ENCODE measurements around the gene MCIDAS. TPM values are rescaled to one million over a fixed set of nuclear protein-coding genes. Genes with fewer than 3 reads are reported as not detected.
A peak's percentile ranks its signal among the peaks of the same experiment; 100 is the strongest.

MCIDAS gene
- total RNA-seq, 4 donors from 2014 or later, result not detected

DNA sequence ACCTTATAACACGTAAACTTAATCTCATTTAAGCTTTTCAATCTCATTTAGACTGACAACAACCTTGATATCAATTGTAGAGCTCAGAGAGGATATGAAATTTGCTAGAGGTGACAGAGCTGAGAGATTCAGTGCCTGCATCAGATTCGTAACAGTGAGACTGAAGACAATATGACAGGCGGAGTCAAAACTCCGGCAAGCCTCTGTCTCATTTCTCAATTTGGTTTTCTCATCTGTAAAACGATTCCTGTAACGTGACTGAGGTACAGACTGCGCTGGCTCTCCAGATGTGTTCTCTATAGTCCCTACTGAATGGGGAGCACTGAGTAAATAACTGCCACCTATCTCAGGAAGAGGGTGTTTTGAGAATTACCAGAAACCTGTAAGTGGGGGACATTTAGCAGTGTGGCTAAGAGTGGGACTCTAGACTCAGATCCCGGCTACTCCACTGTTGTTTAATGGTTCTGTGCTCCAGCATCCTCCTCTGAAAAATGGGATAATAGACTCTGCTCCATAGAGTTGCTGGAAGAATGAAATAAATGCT is 3.0 kb upstream of the MCIDAS start:
- Histone ChIP-seq H3K9me3 (no peaks in the 10 kb centered on the region), H3K4me3 (no peak overlapping the region), H3K36me3 (no peaks in the 10 kb centered on the region), H3K4me1 (peaks cover 30 to 48% of the 10 kb centered on the region in 2 donors), H3K27ac (no peak overlapping the region), H3K27me3 (peaks cover 96 to 100% (median 100%) of the 10 kb centered on the region in 3 donors)
- DNase-seq (no peak), ATAC-seq (no peak)
- TF ChIP-seq, protein P1, sequence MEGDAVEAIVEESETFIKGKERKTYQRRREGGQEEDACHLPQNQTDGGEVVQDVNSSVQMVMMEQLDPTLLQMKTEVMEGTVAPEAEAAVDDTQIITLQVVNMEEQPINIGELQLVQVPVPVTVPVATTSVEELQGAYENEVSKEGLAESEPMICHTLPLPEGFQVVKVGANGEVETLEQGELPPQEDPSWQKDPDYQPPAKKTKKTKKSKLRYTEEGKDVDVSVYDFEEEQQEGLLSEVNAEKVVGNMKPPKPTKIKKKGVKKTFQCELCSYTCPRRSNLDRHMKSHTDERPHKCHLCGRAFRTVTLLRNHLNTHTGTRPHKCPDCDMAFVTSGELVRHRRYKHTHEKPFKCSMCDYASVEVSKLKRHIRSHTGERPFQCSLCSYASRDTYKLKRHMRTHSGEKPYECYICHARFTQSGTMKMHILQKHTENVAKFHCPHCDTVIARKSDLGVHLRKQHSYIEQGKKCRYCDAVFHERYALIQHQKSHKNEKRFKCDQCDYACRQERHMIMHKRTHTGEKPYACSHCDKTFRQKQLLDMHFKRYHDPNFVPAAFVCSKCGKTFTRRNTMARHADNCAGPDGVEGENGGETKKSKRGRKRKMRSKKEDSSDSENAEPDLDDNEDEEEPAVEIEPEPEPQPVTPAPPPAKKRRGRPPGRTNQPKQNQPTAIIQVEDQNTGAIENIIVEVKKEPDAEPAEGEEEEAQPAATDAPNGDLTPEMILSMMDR (IDR thresholded peaks at IDR 0.05 in 4 of 5, conservative IDR thresholded peaks at IDR 0.05 in 1 of 5), result no peak
- TF ChIP-seq POLR2A (IDR thresholded peaks at IDR 0.05), result no peak
- in situ Hi-C loops (cut with MboI; ENCODE audit: low sequenced_read_pairs in 4 of 4), result no loop called here
- intact Hi-C loops (cut with DNase I; ENCODE audit: low total_unique reads), result no loop called here

DNA sequence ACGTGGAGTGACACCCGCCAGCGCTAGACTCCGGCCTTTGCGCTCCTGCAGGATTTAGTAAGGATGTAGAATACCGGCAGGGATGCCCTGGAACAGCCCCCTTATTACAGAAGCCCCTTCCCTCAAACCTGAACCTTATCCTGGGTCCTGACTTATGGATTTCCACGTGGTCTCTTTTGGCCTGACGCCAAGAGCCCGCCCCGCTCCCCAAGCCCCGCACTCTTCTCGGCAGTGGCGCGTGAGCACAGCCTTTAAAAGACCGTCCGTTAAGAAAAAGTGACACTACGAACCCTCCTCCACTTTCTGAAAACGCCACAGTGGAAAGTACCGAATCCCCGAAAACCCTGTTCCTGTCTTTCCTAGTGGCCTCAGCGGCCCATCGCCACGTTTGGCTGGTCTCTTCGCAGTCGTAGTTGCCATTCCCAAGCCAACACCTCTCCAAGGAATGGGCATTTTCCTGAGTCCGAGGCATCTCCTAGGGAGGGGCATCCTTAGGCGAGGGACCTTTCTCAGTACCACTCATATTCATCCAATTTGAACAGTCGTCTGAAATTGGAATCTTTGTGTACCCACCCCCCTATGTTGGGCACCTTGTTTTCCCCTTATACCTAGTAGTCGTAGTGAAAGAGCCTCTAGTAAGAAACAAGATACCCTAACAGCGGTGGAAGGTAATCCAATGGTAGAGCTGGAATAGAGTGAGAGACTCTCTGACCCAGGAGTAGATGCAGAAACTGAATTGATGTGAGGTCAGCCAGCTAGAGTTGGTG is 732 bp upstream of the MCIDAS start:
- H3K27me3 ChIP-seq, result peaks cover 98 to 100% (median 100%) of the 10 kb centered on the region in 3 donors

DNA sequence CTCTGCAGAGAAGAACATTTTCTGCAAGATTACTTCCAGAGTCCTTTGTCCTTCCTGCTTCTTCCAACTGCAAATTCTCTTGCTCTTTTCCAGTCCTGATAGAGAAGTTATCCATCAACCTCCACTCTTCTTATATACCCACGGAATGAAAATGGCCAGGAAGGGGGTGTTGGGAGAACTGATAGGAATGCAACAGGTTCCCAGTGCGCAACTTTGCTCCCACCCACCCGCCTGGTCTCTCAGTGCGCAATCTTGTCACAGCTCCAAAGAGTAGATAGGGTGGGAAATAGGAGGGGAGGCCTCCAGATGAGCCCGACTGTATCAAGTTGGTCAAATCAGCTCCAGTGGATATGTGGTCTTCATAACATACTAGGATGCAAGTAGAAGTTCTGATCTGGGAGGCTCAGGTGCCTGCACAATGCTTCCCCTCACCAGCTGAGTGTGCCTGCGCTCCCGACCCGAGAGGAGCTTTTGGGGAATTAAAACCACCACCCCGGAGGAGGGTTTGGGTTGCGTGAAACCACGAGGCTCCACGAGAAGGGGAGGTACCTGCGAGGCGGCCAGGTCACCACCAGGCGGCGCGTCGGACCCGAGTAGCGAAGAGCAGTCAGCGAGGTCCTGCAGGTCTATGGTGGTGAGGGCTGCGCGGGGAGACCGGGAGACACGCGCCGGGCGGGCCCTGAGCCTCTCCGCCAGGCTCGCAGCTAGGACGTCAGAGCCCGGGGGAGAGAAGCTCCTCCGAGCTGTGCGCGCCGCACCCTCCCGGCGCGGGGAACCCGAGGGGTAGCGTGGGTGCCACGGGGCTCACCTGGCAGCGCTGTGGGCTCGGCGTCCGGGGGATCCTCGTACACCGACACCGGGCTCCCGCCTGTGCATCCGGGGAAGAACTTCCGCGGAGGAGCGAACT is 835 bp downstream of the MCIDAS start:
- intact Hi-C loops (cut with DNase I; ENCODE audit: low total_unique reads), result no loop called here
- in situ Hi-C loops (cut with MboI; ENCODE audit: low sequenced_read_pairs in 4 of 4), result no loop called here

More for the DNA sequence above, 732 bp upstream of the MCIDAS start:
- H3K4me3 ChIP-seq, result peak overlapping the region; percentile 44 to 52 (median 46)
- no peak overlapping the region for H3K27ac ChIP-seq
- TF ChIP-seq, protein P1 (IDR thresholded peaks at IDR 0.05 in 4 of 5, conservative IDR thresholded peaks at IDR 0.05 in 1 of 5), result no peak
- no peak for TF ChIP-seq POLR2A (IDR thresholded peaks at IDR 0.05)
- peaks cover 19 to 34% of the 10 kb centered on the region in 2 donors for H3K4me1 ChIP-seq
- intact Hi-C loops (cut with DNase I; ENCODE audit: low total_unique reads), result no loop called here
- DNase-seq (no peak), ATAC-seq (no peak)
- H3K36me3 ChIP-seq, result no peaks in the 10 kb centered on the region
- in situ Hi-C loops (cut with MboI; ENCODE audit: low sequenced_read_pairs in 4 of 4), result no loop called here
- H3K9me3 ChIP-seq, result no peaks in the 10 kb centered on the region

DNA sequence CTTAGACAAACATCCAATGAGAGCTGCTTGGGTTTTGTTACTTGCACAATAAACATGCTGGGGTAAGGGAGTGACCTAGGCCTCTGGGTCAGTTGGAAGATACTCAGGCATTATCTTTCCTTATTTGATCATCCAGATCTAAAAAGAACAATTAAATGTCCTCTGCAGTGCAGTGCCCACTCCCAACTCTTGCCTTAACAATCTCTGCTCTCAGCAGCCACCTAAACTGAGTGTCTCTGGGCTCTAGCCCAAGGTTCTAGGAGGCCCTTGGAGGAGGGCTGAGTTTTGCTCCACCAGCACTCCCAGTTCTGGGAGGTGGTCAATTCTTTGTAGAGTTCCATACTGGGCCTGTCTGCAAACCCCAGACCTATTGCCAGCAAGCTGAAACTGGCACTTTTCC is 1.8 kb downstream of the MCIDAS start:
- no peaks in the 10 kb centered on the region for H3K36me3 ChIP-seq
- intact Hi-C loops (cut with DNase I; ENCODE audit: low total_unique reads) (no loop called here), in situ Hi-C loops (cut with MboI; ENCODE audit: low sequenced_read_pairs in 4 of 4) (no loop called here)
- peaks cover 0 to 18% of the 10 kb centered on the region in 2 donors for H3K4me1 ChIP-seq
- DNase-seq (no peak), ATAC-seq (no peak)
- H3K9me3 ChIP-seq, result no peaks in the 10 kb centered on the region
- H3K27me3 ChIP-seq, result peaks cover 98 to 100% (median 99%) of the 10 kb centered on the region in 3 donors
- no peak overlapping the region for H3K27ac ChIP-seq
- H3K4me3 ChIP-seq, result no peak overlapping the region
- TF ChIP-seq POLR2A (IDR thresholded peaks at IDR 0.05), result no peak
- TF ChIP-seq, protein P1 (IDR thresholded peaks at IDR 0.05 in 4 of 5, conservative IDR thresholded peaks at IDR 0.05 in 1 of 5), result no peak

More for the DNA sequence above, 835 bp downstream of the MCIDAS start:
- Histone ChIP-seq H3K9me3 (no peaks in the 10 kb centered on the region), H3K4me3 (peak overlapping the region; percentile 44 to 52 (median 46)), H3K27ac (no peak overlapping the region), H3K36me3 (no peaks in the 10 kb centered on the region), H3K4me1 (peaks cover 5 to 19% of the 10 kb centered on the region in 2 donors), H3K27me3 (peaks cover 98 to 100% (median 99%) of the 10 kb centered on the region in 3 donors)
- DNase-seq (no peak), ATAC-seq (no peak)
- TF ChIP-seq, protein P1 (IDR thresholded peaks at IDR 0.05 in 4 of 5, conservative IDR thresholded peaks at IDR 0.05 in 1 of 5), result peak in 1 of 5 experiments; percentile 9
- no peak for TF ChIP-seq POLR2A (IDR thresholded peaks at IDR 0.05)
